ENCODE results near the gene VSIG4.

The VSIG4 gene

GRCh38 chrX:66035667-66036066 lies 4.2 kb downstream of the VSIG4 start:
- Histone ChIP-seq H2AFZ (ENCODE audit: low read depth, low read length) (no peak overlapping the region), H3K79me2 (ENCODE audit: insufficient read depth, low read length) (no peaks in the 10 kb centered on the region)

GRCh38 chrX:66030505-66031317 lies 9.2 kb downstream of the VSIG4 start:
- H3K27me3 ChIP-seq (ENCODE audit: insufficient read depth, low read length, poor library complexity): no peaks in the 10 kb centered on the region
- no peak overlapping the region for H3K9ac ChIP-seq (ENCODE audit: low read depth, low read length)
- H3K4me1 ChIP-seq (ENCODE audit: insufficient read depth, low read length): no peaks in the 10 kb centered on the region
- no peaks in the 10 kb centered on the region for H4K20me1 ChIP-seq (ENCODE audit: insufficient read depth, low read length)
- TF ChIP-seq CTCF (IDR thresholded peaks at IDR 0.05; ENCODE audit: borderline replicate concordance, extremely low read depth, low read length, poor library complexity, severe bottlenecking) (peak; percentile 64), EZH2 (IDR thresholded peaks at IDR 0.05; ENCODE audit: borderline replicate concordance, low read depth, low read length, severe bottlenecking) (no peak)
- H3K9me3 ChIP-seq (ENCODE audit: insufficient read depth, low read length, severe bottlenecking): no peaks in the 10 kb centered on the region
- ATAC-seq (ENCODE audit: insufficient read depth, low read depth): peak; percentile 67; the same call in 2 of the 3 replicates
- no peak overlapping the region for H3K4me3 ChIP-seq (ENCODE audit: low read depth in 1 of 2, low read length in 2 of 2)
- H3K4me2 ChIP-seq (ENCODE audit: insufficient read depth, low read length): no peak overlapping the region
- no peak for DNase-seq
- no peaks in the 10 kb centered on the region for H3K36me3 ChIP-seq (ENCODE audit: insufficient read depth, low read length)
- no peak overlapping the region for H3K27ac ChIP-seq (ENCODE audit: low read length)
- H3K79me2 ChIP-seq (ENCODE audit: insufficient read depth, low read length): no peaks in the 10 kb centered on the region
- no peak overlapping the region for H2AFZ ChIP-seq (ENCODE audit: low read depth, low read length)

More at GRCh38 chrX:66035667-66036066, 4.2 kb downstream of the VSIG4 start:
- Histone ChIP-seq H3K4me3 (ENCODE audit: low read depth in 1 of 2, low read length in 2 of 2) (no peak overlapping the region), H3K36me3 (ENCODE audit: insufficient read depth, low read length) (no peaks in the 10 kb centered on the region), H3K4me2 (ENCODE audit: insufficient read depth, low read length) (no peak overlapping the region), H3K9me3 (ENCODE audit: insufficient read depth, low read length, severe bottlenecking) (no peaks in the 10 kb centered on the region), H3K27me3 (ENCODE audit: insufficient read depth, low read length, poor library complexity) (no peaks in the 10 kb centered on the region), H3K27ac (ENCODE audit: low read length) (no peak overlapping the region), H4K20me1 (ENCODE audit: insufficient read depth, low read length) (no peaks in the 10 kb centered on the region), H3K9ac (ENCODE audit: low read depth, low read length) (no peak overlapping the region), H3K4me1 (ENCODE audit: insufficient read depth, low read length) (no peaks in the 10 kb centered on the region)
- TF ChIP-seq CTCF (IDR thresholded peaks at IDR 0.05; ENCODE audit: borderline replicate concordance, extremely low read depth, low read length, poor library complexity, severe bottlenecking) (no peak), EZH2 (IDR thresholded peaks at IDR 0.05; ENCODE audit: borderline replicate concordance, low read depth, low read length, severe bottlenecking) (no peak)
- no peak for ATAC-seq (ENCODE audit: insufficient read depth, low read depth)
- DNase-seq: no peak

- H3K4me2 ChIP-seq (ENCODE audit: insufficient read depth, low read length): no peak overlapping the region
- DNase-seq: no peak
- H3K9ac ChIP-seq (ENCODE audit: low read depth, low read length): no peak overlapping the region
- ATAC-seq (ENCODE audit: insufficient read depth, low read depth): no peak
- no peak for TF ChIP-seq CTCF (IDR thresholded peaks at IDR 0.05; ENCODE audit: borderline replicate concordance, extremely low read depth, low read length, poor library complexity, severe bottlenecking)
- no peak for TF ChIP-seq EZH2 (IDR thresholded peaks at IDR 0.05; ENCODE audit: borderline replicate concordance, low read depth, low read length, severe bottlenecking)
- H3K27me3 ChIP-seq (ENCODE audit: insufficient read depth, low read length, poor library complexity): no peaks in the 10 kb centered on the region
- H3K4me3 ChIP-seq (ENCODE audit: low read depth in 1 of 2, low read length in 2 of 2): no peak overlapping the region
- H4K20me1 ChIP-seq (ENCODE audit: insufficient read depth, low read length): no peaks in the 10 kb centered on the region
- H3K27ac ChIP-seq (ENCODE audit: low read length): no peak overlapping the region
- H3K4me1 ChIP-seq (ENCODE audit: insufficient read depth, low read length): no peaks in the 10 kb centered on the region
- H3K36me3 ChIP-seq (ENCODE audit: insufficient read depth, low read length): no peaks in the 10 kb centered on the region
- H3K79me2 ChIP-seq (ENCODE audit: insufficient read depth, low read length): no peaks in the 10 kb centered on the region
- H2AFZ ChIP-seq (ENCODE audit: low read depth, low read length): no peak overlapping the region
- no peaks in the 10 kb centered on the region for H3K9me3 ChIP-seq (ENCODE audit: insufficient read depth, low read length, severe bottlenecking)
Observed at GRCh38 chrX:66028936-66029335, 10.9 kb downstream of the VSIG4 start.
